HepG2 (cell line): ENCODE measurements around the gene MRPL36. TPM values are rescaled to one million over a fixed set of nuclear protein-coding genes. Genes with fewer than 3 reads are reported as not detected.

Experiments
- MATR3 ChIP-seq: sonication (generic); formaldehyde crosslinking; IDR thresholded peaks from 2 replicates; pipeline ENCODE4 v1.4.0; 2020; ENCODE audit warnings: missing genetic modification reagents
- polyA plus RNA-seq, 8 experiments: library from polyadenylated mRNA; depleted of rRNA in 3 of 8; stranded (reverse) in 7 of 8; unstranded in 1 of 8; fragments of >200 nt; fragmentation: Illumina TruSeq in 4 of 8; extraction: Trizol in 4 of 8; gene quantifications; 2 replicates each; pipeline versions ENCODE4 v1.2.1 to v1.2.3, GENCODE V29; 2011 to 2016; ENCODE audit warnings: low read depth in 4 of 8, missing spikeins in 1 of 8, mixed read lengths in 1 of 8; ENCODE audit not compliant: insufficient read depth in 1 of 8
- total RNA-seq, 5 experiments: library from RNA; depleted of rRNA; stranded (reverse); fragments of >200 nt; fragmentation: Illumina TruSeq; extraction: Trizol; gene quantifications; 2 replicates each; pipeline ENCODE4 v1.2.3, GENCODE V29; 2016; ENCODE audit warnings: low read depth in 1 of 5
- TF ChIP-seq, protein P1 (sequence below): sonication (generic); formaldehyde crosslinking; IDR thresholded peaks from 2 replicates; pipeline ENCODE4 v1.5.1; 2020; ENCODE audit warnings: missing genetic modification reagents, mild to moderate bottlenecking, borderline replicate concordance
- TF ChIP-seq, protein P2 (sequence below): sonication (generic); formaldehyde crosslinking; IDR thresholded peaks from 2 replicates; pipeline ENCODE4 v1.5.1; 2020; ENCODE audit warnings: missing genetic modification reagents, mild to moderate bottlenecking, borderline replicate concordance
- TF ChIP-seq, protein P3 (sequence below): sonication (generic); formaldehyde crosslinking; IDR thresholded peaks from 2 replicates; pipeline ENCODE4 v1.4.0; 2020; ENCODE audit warnings: missing genetic modification reagents
- TF ChIP-seq, protein P4 (sequence below): fragments of 450-650 bp; IDR thresholded peaks from 2 replicates; pipeline ENCODE4 v1.6.1; 2016
- TF ChIP-seq, protein P5 (sequence below): sonication (generic); formaldehyde crosslinking; IDR thresholded peaks from 2 replicates; pipeline ENCODE4 v1.5.0; 2020; ENCODE audit warnings: missing genetic modification reagents

The MRPL36 gene
- total and polyA plus RNA-seq, 2 of the 13 experiments (the other 11 are each of a cell fraction or from before 2014, with no cell fraction given): 71.3 to 113 TPM

DNA sequence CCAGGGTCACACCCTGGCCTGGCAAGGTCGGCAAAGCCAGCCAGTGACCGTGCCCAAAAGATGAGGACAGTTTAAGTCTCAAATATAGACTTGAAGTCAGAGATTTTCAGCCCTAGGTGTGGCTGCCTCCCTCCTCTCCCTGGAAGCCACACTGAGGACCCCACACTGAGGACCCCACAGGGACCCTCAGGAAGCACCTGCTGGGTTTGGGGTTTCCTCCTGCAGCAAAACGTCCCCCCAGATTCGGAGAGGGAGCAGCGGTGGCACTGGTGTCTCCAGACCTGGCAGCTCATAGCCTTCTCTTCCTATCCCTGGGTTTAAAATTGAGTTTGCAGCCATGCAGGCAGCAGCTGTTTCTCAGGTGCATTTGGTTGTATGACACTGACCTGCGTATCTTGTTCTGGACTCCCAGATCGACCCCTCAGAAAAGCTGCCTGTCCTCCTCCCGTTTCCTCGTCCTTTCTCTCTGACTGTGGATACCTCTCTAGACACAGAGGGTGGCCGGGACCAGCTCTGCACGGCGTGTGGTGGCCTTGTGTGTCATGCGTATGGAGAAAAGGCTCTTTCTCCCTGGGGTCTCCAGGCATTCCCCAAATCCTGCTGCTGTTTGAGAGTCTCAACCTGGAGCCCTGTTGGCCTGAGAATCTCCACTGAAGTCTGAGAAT lies 36.6 kb downstream of the MRPL36 start (continued):
- TF ChIP-seq, protein P1, sequence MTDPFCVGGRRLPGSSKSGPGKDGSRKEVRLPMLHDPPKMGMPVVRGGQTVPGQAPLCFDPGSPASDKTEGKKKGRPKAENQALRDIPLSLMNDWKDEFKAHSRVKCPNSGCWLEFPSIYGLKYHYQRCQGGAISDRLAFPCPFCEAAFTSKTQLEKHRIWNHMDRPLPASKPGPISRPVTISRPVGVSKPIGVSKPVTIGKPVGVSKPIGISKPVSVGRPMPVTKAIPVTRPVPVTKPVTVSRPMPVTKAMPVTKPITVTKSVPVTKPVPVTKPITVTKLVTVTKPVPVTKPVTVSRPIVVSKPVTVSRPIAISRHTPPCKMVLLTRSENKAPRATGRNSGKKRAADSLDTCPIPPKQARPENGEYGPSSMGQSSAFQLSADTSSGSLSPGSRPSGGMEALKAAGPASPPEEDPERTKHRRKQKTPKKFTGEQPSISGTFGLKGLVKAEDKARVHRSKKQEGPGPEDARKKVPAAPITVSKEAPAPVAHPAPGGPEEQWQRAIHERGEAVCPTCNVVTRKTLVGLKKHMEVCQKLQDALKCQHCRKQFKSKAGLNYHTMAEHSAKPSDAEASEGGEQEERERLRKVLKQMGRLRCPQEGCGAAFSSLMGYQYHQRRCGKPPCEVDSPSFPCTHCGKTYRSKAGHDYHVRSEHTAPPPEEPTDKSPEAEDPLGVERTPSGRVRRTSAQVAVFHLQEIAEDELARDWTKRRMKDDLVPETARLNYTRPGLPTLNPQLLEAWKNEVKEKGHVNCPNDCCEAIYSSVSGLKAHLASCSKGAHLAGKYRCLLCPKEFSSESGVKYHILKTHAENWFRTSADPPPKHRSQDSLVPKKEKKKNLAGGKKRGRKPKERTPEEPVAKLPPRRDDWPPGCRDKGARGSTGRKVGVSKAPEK (CRISPR knock-in tag): no peak
- TF ChIP-seq MATR3 (CRISPR knock-in tag): no peak
- TF ChIP-seq, protein P2, sequence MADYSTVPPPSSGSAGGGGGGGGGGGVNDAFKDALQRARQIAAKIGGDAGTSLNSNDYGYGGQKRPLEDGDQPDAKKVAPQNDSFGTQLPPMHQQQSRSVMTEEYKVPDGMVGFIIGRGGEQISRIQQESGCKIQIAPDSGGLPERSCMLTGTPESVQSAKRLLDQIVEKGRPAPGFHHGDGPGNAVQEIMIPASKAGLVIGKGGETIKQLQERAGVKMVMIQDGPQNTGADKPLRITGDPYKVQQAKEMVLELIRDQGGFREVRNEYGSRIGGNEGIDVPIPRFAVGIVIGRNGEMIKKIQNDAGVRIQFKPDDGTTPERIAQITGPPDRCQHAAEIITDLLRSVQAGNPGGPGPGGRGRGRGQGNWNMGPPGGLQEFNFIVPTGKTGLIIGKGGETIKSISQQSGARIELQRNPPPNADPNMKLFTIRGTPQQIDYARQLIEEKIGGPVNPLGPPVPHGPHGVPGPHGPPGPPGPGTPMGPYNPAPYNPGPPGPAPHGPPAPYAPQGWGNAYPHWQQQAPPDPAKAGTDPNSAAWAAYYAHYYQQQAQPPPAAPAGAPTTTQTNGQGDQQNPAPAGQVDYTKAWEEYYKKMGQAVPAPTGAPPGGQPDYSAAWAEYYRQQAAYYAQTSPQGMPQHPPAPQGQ: no peak
- TF ChIP-seq, protein P3, sequence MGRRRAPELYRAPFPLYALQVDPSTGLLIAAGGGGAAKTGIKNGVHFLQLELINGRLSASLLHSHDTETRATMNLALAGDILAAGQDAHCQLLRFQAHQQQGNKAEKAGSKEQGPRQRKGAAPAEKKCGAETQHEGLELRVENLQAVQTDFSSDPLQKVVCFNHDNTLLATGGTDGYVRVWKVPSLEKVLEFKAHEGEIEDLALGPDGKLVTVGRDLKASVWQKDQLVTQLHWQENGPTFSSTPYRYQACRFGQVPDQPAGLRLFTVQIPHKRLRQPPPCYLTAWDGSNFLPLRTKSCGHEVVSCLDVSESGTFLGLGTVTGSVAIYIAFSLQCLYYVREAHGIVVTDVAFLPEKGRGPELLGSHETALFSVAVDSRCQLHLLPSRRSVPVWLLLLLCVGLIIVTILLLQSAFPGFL (CRISPR knock-in tag): no peak
- TF ChIP-seq, protein P4, sequence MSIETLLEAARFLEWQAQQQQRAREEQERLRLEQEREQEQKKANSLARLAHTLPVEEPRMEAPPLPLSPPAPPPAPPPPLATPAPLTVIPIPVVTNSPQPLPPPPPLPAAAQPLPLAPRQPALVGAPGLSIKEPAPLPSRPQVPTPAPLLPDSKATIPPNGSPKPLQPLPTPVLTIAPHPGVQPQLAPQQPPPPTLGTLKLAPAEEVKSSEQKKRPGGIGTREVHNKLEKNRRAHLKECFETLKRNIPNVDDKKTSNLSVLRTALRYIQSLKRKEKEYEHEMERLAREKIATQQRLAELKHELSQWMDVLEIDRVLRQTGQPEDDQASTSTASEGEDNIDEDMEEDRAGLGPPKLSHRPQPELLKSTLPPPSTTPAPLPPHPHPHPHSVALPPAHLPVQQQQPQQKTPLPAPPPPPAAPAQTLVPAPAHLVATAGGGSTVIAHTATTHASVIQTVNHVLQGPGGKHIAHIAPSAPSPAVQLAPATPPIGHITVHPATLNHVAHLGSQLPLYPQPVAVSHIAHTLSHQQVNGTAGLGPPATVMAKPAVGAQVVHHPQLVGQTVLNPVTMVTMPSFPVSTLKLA: no peak
- TF ChIP-seq, protein P5, sequence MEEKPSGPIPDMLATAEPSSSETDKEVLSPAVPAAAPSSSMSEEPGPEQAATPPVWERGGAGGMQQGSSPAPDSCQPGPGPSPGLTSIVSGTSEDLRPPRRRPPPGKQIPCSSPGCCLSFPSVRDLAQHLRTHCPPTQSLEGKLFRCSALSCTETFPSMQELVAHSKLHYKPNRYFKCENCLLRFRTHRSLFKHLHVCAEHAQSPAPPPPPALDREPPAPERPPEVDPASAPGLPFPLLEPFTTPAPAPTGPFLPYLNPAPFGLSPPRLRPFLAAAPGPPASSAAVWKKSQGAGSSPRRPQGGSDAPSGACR: no peak
